Measurements from ENCODE around the gene DYSF.

The DYSF gene

DNA sequence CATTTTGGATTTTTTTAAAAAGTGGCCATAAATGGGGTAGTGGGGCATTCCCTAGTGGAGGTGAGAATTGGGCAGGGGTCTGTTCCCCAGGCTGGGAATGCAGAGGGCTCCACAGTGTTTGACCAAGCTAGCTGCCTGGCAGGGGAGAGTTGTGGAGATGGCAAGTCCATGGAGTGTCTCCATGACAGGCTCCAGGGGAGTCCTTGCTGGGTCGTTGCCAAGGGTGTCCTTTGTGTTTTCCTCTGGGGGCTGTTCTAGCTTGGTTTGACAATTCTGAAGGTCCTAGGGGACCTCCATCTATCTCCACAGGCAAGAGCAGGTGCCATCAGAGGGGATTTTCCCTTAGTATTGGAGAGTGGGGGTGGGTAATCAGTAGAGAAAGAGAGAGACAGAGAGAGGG lies 265.3 kb downstream of the DYSF start:
- no peak overlapping the region for H3K4me3 ChIP-seq (ENCODE audit: control insufficient read depth, low read depth, low read length)
- no peak for DNase-seq (ENCODE audit: low read depth)
- TF ChIP-seq, protein P1, sequence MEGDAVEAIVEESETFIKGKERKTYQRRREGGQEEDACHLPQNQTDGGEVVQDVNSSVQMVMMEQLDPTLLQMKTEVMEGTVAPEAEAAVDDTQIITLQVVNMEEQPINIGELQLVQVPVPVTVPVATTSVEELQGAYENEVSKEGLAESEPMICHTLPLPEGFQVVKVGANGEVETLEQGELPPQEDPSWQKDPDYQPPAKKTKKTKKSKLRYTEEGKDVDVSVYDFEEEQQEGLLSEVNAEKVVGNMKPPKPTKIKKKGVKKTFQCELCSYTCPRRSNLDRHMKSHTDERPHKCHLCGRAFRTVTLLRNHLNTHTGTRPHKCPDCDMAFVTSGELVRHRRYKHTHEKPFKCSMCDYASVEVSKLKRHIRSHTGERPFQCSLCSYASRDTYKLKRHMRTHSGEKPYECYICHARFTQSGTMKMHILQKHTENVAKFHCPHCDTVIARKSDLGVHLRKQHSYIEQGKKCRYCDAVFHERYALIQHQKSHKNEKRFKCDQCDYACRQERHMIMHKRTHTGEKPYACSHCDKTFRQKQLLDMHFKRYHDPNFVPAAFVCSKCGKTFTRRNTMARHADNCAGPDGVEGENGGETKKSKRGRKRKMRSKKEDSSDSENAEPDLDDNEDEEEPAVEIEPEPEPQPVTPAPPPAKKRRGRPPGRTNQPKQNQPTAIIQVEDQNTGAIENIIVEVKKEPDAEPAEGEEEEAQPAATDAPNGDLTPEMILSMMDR (IDR thresholded peaks at IDR 0.05; ENCODE audit: control insufficient read depth, insufficient read depth, low read depth, low read length, missing control alignments) = no peak

DNA sequence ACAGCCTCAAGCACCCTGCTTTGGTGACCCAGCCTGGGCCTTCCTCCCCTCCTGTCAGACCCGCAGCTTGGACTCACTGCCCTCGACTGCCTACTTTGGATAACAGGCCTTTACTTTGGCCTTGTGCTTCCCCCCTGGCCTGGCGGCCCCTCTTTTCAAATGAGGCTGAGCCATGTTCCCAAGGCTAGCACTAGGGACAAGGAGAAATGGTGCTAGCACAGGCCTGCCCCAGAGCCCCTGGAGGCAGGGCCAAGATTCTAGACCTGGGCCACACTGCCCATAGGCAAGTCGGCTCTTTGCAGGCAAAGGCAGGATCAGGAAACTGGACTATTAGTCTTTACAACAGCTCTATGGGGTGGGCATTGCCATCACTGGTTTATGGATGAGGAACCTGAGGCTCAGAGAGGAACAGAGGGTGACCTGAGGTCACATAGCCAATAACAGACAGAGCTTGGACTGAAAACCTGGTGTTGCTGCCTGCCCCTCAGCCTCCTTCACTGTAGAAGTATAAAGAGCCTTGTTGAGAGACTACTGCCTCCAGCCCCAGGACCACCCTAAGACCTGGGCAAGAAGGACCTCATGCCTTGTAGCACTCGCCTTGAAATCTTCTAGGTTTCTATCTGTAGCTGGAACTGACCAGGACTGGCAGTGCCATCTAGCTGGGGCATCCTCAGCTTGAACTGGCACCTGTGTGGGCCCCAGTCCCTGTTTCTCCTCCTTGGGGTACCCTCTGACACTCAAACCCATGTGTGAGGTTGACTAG lies 266.3 kb downstream of the DYSF start:
- no peak for DNase-seq (ENCODE audit: low read depth)
- TF ChIP-seq, protein P1 (IDR thresholded peaks at IDR 0.05; ENCODE audit: control insufficient read depth, insufficient read depth, low read depth, low read length, missing control alignments) = no peak
- H3K4me3 ChIP-seq (ENCODE audit: control insufficient read depth, low read depth, low read length) = no peak overlapping the region

DNA sequence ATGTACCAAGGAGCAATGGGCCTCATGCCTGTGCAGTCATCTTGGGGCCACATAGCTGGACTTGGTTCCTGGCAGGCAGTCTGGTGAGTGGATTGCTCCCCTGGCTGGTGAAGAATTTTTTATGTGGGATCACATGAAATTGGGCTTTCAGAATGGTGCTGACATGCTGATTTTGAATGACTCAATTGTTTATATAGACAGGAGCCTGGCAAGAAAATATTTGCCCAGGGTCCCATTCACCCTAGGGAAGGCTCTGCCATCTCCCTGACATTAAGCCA lies 266.9 kb downstream of the DYSF start:
- H3K4me3 ChIP-seq (ENCODE audit: control insufficient read depth, low read depth, low read length) = no peak overlapping the region
- DNase-seq (ENCODE audit: low read depth) = peak; percentile 35
- TF ChIP-seq, protein P1 (IDR thresholded peaks at IDR 0.05; ENCODE audit: control insufficient read depth, insufficient read depth, low read depth, low read length, missing control alignments) = no peak

DNA sequence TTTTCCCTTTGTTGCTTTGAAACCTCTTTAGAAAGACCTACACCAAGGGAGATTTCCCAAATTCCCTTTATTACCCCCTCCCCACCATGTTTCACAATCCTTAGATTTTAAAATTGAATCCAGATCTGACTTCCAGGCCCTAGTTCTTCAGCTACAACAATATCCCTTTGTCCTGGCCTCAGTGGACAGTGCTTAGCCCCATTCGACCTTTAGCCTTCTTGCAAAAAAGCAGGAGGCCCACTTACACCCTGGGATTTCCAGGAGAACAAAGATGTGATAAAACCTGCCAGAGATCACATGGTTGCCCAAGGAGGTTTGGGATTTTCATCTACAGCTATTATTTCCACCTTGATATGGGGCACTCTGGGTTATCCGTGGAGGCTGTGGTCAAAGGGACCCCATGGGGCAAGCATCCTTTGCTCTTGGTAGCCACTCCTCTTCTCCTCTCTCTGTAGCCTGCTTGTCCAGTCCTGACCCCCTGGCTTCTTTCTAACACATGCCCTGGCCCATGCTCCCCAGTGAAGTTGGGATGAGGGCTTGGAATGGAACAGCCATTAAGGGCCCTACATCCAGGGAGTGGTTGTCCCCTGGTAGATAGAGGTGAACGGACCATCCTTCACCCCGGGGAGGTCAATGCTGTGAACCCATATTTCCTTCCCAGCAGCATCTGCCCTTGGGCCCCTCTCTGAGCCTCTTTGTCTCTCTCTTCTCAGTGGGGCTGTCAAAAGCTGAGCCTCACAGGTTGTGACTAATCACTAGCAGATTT lies 267.4 kb downstream of the DYSF start:
- no peak for DNase-seq (ENCODE audit: low read depth)
- no peak overlapping the region for H3K4me3 ChIP-seq (ENCODE audit: control insufficient read depth, low read depth, low read length)
- TF ChIP-seq, protein P1 (IDR thresholded peaks at IDR 0.05; ENCODE audit: control insufficient read depth, insufficient read depth, low read depth, low read length, missing control alignments) = no peak

DNA sequence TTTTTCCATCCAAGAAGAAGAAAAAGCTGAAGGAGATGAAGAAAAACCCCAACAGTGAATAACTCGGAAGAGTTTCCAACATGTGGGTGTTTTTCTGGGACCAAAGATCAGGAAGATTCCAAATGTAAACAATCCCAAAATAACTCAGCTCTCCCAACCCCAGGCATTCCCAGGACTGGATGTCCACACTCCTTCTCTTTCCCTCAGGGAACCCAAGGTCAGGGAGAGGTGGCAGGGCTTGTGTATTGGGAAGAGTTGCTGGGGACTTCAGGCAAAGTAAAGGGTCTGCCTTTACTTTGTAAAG lies 268.0 kb downstream of the DYSF start:
- H3K4me3 ChIP-seq (ENCODE audit: control insufficient read depth, low read depth, low read length) = no peak overlapping the region
- DNase-seq (ENCODE audit: low read depth) = peak; percentile 25
- TF ChIP-seq, protein P1 (IDR thresholded peaks at IDR 0.05; ENCODE audit: control insufficient read depth, insufficient read depth, low read depth, low read length, missing control alignments) = no peak

DNA sequence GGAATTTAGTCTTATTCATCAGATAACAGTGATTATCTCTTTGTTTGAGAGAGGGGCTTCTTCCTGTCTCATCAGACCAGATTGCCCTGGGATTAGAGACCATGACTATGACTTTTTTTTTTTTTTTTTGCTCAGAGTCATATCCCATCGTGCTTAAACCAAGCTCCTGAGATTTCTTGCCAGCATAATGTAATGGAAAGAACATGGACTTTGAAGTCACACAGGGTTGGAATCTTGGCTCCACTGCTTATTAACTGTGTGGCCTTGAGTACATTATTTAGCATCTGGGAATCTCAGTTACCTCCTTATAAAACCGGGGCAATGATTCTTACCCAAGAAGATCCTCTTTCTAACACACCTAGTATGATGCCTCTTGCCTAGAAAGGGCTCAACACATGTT lies 268.3 kb downstream of the DYSF start:
- no peak overlapping the region for H3K4me3 ChIP-seq (ENCODE audit: control insufficient read depth, low read depth, low read length)
- TF ChIP-seq, protein P1 (IDR thresholded peaks at IDR 0.05; ENCODE audit: control insufficient read depth, insufficient read depth, low read depth, low read length, missing control alignments) = no peak
- DNase-seq (ENCODE audit: low read depth) = no peak

Measured in AG09309 (cell line).